Hematopoietic multipotent progenitor cell treated with erythropoietin and hydrocortisone succinate and interleukin-3 and kit ligand, for 6 days (in vitro differentiated cells): ENCODE data around the gene RAI1.
A peak's percentile ranks its signal among the peaks of the same experiment; 100 is the strongest.

Source experiments
- DNase-seq: peaks from one replicate; pipeline ENCODE4 v3.0.0-alpha.2; 2015

Gene RAI1

DNA sequence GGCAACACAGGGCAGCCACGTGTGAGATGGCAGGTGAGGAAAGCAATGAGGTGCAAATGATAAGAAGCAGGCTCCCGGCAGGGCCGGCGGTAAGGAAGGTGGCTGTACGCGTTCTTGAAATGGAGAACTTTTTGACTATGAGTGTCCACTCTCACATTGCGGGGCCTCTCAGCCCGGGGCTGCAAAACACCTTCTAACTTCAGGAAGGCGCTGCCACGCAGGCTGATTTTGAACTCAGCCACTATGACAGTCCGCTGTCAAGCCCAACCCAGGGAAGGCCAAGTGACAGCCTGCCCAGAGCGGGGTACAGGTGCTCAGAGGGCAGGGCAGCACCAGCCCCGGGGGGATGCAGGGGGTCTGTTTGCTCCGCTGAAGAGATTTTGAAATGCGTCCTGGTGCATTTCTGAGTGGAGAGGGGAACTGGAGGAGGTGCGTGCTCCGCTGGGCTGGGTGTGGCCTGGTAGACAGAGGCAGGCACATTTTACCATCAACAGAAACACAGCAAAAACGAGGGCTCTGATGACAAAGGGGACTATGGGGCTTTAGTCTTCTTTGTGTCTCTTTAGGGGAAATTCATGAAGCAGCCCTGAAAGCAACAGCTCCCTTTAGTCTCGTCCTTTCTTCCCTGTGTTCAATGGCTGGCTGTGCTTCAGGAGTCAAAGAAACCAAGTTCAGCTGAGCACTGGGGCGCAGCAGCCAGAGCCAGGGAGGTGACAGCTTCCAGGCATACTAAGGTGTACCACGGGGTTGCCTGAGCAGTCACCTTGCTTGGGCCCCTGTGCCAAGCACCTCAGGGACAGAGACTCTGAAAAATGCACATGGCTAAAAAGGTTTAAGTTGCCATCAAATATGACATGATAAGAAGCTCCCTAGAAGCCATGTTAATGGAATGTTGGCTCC, 170.1 kb downstream of the RAI1 start:
- no peak for DNase-seq

DNA sequence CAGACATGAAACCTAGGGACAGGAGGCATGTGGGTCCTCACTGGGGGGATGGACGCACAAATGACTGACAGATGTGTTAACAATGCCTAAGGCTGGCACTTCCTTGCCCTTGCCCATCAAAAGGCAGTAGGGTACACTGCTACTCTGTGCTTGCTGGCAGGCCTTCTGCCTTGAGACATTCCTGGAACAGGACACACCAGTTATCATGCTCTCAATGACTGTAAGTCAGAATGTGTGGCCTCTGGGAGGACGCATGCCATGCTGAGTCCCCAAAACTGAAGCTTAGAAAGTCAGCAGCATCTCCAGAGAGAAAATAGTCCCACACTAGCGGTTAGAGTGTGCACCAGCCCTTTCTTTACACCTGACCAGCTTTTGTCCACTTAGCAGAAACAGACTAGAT, 171.7 kb downstream of the RAI1 start:
- no peak for DNase-seq

DNA sequence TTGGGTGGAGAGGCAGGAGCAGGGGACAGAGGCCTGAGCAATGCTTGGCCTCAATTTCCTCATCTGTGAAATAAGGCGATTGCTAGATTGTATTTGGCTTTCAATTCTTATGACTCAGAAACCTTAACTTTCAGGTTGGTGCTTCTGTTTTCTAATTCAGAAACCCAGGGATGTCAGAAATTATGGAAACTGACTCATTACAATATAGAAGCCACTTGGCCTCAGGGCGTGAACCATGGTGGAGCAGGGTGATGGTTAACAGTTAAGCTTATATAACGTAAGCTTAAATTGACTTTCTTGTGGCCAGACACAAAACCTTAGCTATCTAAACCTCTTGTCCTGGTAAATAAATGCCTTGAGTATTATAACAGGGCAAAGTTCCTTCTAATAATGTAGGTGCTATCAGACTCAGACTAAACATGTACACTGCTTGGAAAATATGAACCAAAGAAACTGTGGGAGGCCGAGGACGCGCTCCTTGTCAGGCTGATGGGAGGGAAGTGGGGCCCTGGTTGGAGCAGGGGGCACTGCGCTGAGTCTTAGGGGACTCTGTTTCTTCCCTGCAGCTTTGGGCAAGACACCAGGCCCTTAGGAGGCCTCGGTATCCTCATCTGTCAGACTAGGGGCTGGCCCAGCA, 172.7 kb downstream of the RAI1 start:
- no peak for DNase-seq

- no peak for DNase-seq
Measured at GRCh38 chr17:17855976-17856375, 174.7 kb downstream of the RAI1 start.

- DNase-seq: no peak
Measured at GRCh38 chr17:17856386-17856785, 175.1 kb downstream of the RAI1 start.

- DNase-seq: no peak
Measured at GRCh38 chr17:17857496-17857895, 176.2 kb downstream of the RAI1 start.

GRCh38 chr17:17859909-17860765, 178.9 kb downstream of the RAI1 start:
- DNase-seq: peak; percentile 83

DNA sequence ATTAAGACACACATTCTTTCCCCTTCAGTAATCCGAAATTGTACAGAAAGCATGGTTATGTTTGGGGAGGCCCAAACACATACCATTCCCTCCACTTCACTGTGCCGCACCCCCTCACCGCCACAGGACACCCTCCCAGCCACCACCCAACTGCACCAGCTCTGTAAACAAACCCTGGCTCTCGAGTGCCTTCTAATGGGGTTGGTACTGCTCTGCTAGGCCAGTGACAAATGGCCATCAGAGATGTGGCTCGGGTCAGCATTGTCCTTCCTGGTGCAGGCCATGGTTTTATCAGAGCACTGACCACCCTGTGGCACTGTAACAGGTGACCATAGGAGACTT, 179.5 kb downstream of the RAI1 start:
- DNase-seq: no peak
